ENCODE measurements around the gene TENM3. TPM values are rescaled to one million over a fixed set of nuclear protein-coding genes. Genes with fewer than 3 reads are reported as not detected.

TENM3 gene
- total RNA-seq, 2 donors from 2014 or later: 21.4 to 52.3 TPM

GRCh38 chr4:182653596-182653995, 410.4 kb downstream of the TENM3 start:
- Histone ChIP-seq H3K4me1 (replicated peaks) (no peaks in the 10 kb centered on the region), H3K27me3 (replicated peaks; ENCODE audit: insufficient read depth) (no peaks in the 10 kb centered on the region), H3K27ac (no peak overlapping the region), H3K36me3 (no peaks in the 10 kb centered on the region), H3K4me3 (no peak overlapping the region), H3K9me3 (no peaks in the 10 kb centered on the region)
- TF ChIP-seq CTCF (IDR thresholded peaks at IDR 0.05): no peak
- TF ChIP-seq POLR2AphosphoS5 (IDR thresholded peaks at IDR 0.05): no peak
- no peak for TF ChIP-seq POLR2A (IDR thresholded peaks at IDR 0.05)
- 92% methylated on average over 3 of the region's 3 CpGs for WGBS
- no peak for DNase-seq (ENCODE audit: low spot score)
- intact Hi-C loops (cut with DNase I): no loop called here

GRCh38 chr4:182655340-182655739, 412.1 kb downstream of the TENM3 start:
- no peaks in the 10 kb centered on the region for H3K9me3 ChIP-seq
- no peak for DNase-seq (ENCODE audit: low spot score)
- intact Hi-C loops (cut with DNase I): no loop called here
- no peaks in the 10 kb centered on the region for H3K27me3 ChIP-seq (replicated peaks; ENCODE audit: insufficient read depth)
- H3K27ac ChIP-seq: no peak overlapping the region
- TF ChIP-seq POLR2AphosphoS5 (IDR thresholded peaks at IDR 0.05): no peak
- no peak for TF ChIP-seq CTCF (IDR thresholded peaks at IDR 0.05)
- no peak for TF ChIP-seq POLR2A (IDR thresholded peaks at IDR 0.05)
- H3K4me1 ChIP-seq (replicated peaks): no peaks in the 10 kb centered on the region
- 79% methylated on average over 7 of the region's 7 CpGs for WGBS
- H3K36me3 ChIP-seq: no peaks in the 10 kb centered on the region
- no peak overlapping the region for H3K4me3 ChIP-seq

GRCh38 chr4:182662551-182662950, 419.3 kb downstream of the TENM3 start:
- H3K4me1 ChIP-seq (replicated peaks): no peaks in the 10 kb centered on the region
- H3K27ac ChIP-seq: no peak overlapping the region
- H3K9me3 ChIP-seq: no peaks in the 10 kb centered on the region
- no peaks in the 10 kb centered on the region for H3K36me3 ChIP-seq
- TF ChIP-seq POLR2A (IDR thresholded peaks at IDR 0.05): no peak
- no peak for TF ChIP-seq POLR2AphosphoS5 (IDR thresholded peaks at IDR 0.05)
- no peaks in the 10 kb centered on the region for H3K27me3 ChIP-seq (replicated peaks; ENCODE audit: insufficient read depth)
- intact Hi-C loops (cut with DNase I): no loop called here
- no peak overlapping the region for H3K4me3 ChIP-seq
- WGBS: 57% methylated on average over 2 of the region's 2 CpGs
- DNase-seq (ENCODE audit: low spot score): no peak

GRCh38 chr4:182671231-182671630, 428.0 kb downstream of the TENM3 start:
- Histone ChIP-seq H3K36me3 (no peaks in the 10 kb centered on the region), H3K27ac (no peak overlapping the region), H3K9me3 (no peaks in the 10 kb centered on the region), H3K4me1 (replicated peaks) (no peaks in the 10 kb centered on the region), H3K27me3 (replicated peaks; ENCODE audit: insufficient read depth) (no peaks in the 10 kb centered on the region), H3K4me3 (no peak overlapping the region)
- TF ChIP-seq POLR2A (IDR thresholded peaks at IDR 0.05): no peak
- TF ChIP-seq POLR2AphosphoS5 (IDR thresholded peaks at IDR 0.05): no peak
- no peak for TF ChIP-seq CTCF (IDR thresholded peaks at IDR 0.05)
- intact Hi-C loops (cut with DNase I): no loop called here
- 72% methylated on average over 3 of the region's 3 CpGs for WGBS
- no peak for DNase-seq (ENCODE audit: low spot score)

GRCh38 chr4:182671749-182672148, 428.5 kb downstream of the TENM3 start:
- Histone ChIP-seq H3K27ac (no peak overlapping the region), H3K9me3 (no peaks in the 10 kb centered on the region), H3K4me1 (replicated peaks) (no peaks in the 10 kb centered on the region), H3K27me3 (replicated peaks; ENCODE audit: insufficient read depth) (no peaks in the 10 kb centered on the region), H3K4me3 (no peak overlapping the region), H3K36me3 (no peaks in the 10 kb centered on the region)
- intact Hi-C loops (cut with DNase I): no loop called here
- 81% methylated on average over 5 of the region's 5 CpGs for WGBS
- no peak for DNase-seq (ENCODE audit: low spot score)
- TF ChIP-seq POLR2AphosphoS5 (IDR thresholded peaks at IDR 0.05): no peak
- TF ChIP-seq POLR2A (IDR thresholded peaks at IDR 0.05): no peak
- TF ChIP-seq CTCF (IDR thresholded peaks at IDR 0.05): no peak
